Adrenal gland (tissue), 12 donors: ENCODE data around the gene AGPAT1. TPM values are rescaled to one million over a fixed set of nuclear protein-coding genes. Genes with fewer than 3 reads are reported as not detected.
A peak's percentile ranks its signal among the peaks of the same experiment; 100 is the strongest.

Source experiments
- DNase-seq, 7 donors: peaks; one replicate each; pipeline ENCODE4 v3.0.0-alpha.2; 2019 to 2020
- H3K27ac ChIP-seq, 5 donors: fragments of 200-600 bp; sonication (generic) in 4 of 5; 1 replicate in 3 of 5; 2 replicates in 2 of 5; pipeline versions ENCODE4 v1.5.1 to v1.8.0; 2016 to 2020; ENCODE audit warnings: mild to moderate bottlenecking in 1 of 5
- H3K27me3 ChIP-seq: fragments of 200-600 bp; 2 replicates; pipeline ENCODE4 v1.8.0; 2021
- H3K36me3 ChIP-seq, 2 donors: fragments of 200-600 bp; replicated peaks in 1 of 2; 1 replicate in 1 of 2; 2 replicates in 1 of 2; pipeline versions ENCODE4 v1.5.1 to v1.8.0; 2018 to 2022
- H3K4me1 ChIP-seq, 2 donors: fragments of 200-600 bp; replicated peaks in 1 of 2; 1 replicate in 1 of 2; 2 replicates in 1 of 2; pipeline versions ENCODE4 v1.5.1 to v1.8.0; 2018 to 2021
- H3K4me3 ChIP-seq, 4 donors: fragments of 200-600 bp; sonication (generic) in 3 of 4; one replicate each; pipeline ENCODE4 v1.5.1; 2016 to 2018
- H3K9me3 ChIP-seq, 3 donors: fragments of 200-600 bp; sonication (generic) in 1 of 3; replicated peaks in 1 of 3; 1 replicate in 2 of 3; 2 replicates in 1 of 3; pipeline versions ENCODE4 v1.5.1 to v1.8.0; 2016 to 2021
- POLR2A ChIP-seq, 2 donors: fragments of 450-650 bp; IDR thresholded peaks; one replicate each; pipeline ENCODE4 v1.6.1; 2017; ENCODE audit warnings: antibody characterized with exemption in 2 of 2, mild to moderate bottlenecking in 2 of 2, moderate library complexity in 1 of 2
- WGBS, 4 donors: extraction: QIAGEN DNeasy Blood & Tissue Kit in 2 of 4; methylation state at CpG; one replicate each; pipeline versions ENCODE4 v1.1.5 to v1.1.7; 2013 to 2017; 5-methylcytosine and 5-hydroxymethylcytosine counted together
- intact Hi-C, 2 donors: fragments of 100-400 bp; cut with DNase I; formaldehyde crosslinking; loops; one replicate each; pipeline versions ENCODE4 v1.14.1 to v1.15.0; 2022 to 2023
- polyA plus RNA-seq, 3 donors: library from polyadenylated mRNA; stranded (reverse); fragments of 200-250 nt in 2 of 3; fragments of 350-450 nt in 1 of 3; fragmentation: Illumina TruSeq in 1 of 3; extraction: RNeasy Lipid Tissue Mini Kit (QIAGEN cat#74804) in 1 of 3; gene quantifications; one replicate each; pipeline ENCODE4 v1.2.3, GENCODE V29; 2013 to 2014
- total RNA-seq, 9 donors: library from RNA; depleted of rRNA in 4 of 9; stranded (reverse); fragments of >200 nt in 4 of 9; fragments of 120-200 nt in 1 of 9; fragmentation: NEBNext Ultra II Directional in 1 of 9; extraction: Animal tissue kit (Norgen Biotek cat#: 25700) in 1 of 9; gene quantifications; one replicate each; pipeline versions ENCODE4 v1.1.0 to v1.2.4, GENCODE V29; 2013 to 2023
- TF ChIP-seq, protein P1 (sequence below), 6 experiments: fragments of 450-650 bp in 4 of 6; fragments of 200-600 bp in 2 of 6; sonication (generic) in 1 of 6; IDR thresholded peaks; 1 replicate in 5 of 6; 2 replicates in 1 of 6; pipeline versions ENCODE4 v1.5.1 to v1.8.0; 2016 to 2021; ENCODE audit warnings: antibody characterized with exemption in 6 of 6, mild to moderate bottlenecking in 2 of 6, moderate library complexity in 1 of 6
- donor health status: healthy with polysubstance abuse.
- donor health status: Bipolar disorder and iron deficiency.
- donor health status: DM: yes; HTN: yes; CAD: no.
- donor health status: DM: no; HTN: no; CAD: no.
- donor health status: DM: no; HTN: no; CAD: no.
- donor health status: DM: yes; HTN: yes; CAD: no.

The AGPAT1 gene
- total and polyA plus RNA-seq, 12 donors, result 51.9 to 91.9 (median 68.5) TPM

DNA sequence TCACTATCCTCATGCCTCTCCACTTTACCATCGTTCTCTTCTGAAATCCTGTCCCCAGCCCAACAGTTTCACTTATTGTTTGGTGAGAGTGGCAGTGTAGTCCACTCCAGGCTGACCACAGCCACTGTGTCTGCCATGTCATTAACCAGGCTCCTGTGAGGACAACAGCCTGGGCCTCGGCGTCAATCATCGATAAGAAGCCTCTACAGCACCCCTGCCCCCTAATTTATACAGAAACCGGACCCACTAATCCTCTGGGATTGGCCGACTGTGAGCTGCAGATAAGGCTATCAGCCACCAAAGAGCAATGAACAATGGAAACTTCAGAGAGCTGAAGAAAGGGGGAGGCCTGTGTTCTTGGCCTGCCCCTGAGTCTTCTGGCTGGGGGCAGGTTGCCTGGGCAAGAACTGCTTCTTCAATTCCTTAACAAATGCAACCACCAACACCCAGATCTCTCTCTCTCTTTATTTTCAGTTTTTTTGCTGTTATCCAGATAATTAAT is 8.1 kb downstream of the AGPAT1 start:
- peaks cover 0 to 41% of the 10 kb centered on the region in 2 donors for H3K36me3 ChIP-seq
- no peaks in the 10 kb centered on the region for H3K27me3 ChIP-seq
- no peak for TF ChIP-seq POLR2A (IDR thresholded peaks at IDR 0.05)
- TF ChIP-seq, protein P1, sequence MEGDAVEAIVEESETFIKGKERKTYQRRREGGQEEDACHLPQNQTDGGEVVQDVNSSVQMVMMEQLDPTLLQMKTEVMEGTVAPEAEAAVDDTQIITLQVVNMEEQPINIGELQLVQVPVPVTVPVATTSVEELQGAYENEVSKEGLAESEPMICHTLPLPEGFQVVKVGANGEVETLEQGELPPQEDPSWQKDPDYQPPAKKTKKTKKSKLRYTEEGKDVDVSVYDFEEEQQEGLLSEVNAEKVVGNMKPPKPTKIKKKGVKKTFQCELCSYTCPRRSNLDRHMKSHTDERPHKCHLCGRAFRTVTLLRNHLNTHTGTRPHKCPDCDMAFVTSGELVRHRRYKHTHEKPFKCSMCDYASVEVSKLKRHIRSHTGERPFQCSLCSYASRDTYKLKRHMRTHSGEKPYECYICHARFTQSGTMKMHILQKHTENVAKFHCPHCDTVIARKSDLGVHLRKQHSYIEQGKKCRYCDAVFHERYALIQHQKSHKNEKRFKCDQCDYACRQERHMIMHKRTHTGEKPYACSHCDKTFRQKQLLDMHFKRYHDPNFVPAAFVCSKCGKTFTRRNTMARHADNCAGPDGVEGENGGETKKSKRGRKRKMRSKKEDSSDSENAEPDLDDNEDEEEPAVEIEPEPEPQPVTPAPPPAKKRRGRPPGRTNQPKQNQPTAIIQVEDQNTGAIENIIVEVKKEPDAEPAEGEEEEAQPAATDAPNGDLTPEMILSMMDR (IDR thresholded peaks at IDR 0.05), result no peak
- no peak overlapping the region for H3K27ac ChIP-seq
- peaks cover 0 to 3% of the 10 kb centered on the region in 2 donors for H3K4me1 ChIP-seq
- intact Hi-C loops, result loop anchor here in 1 of 2 donors (10.0 kb wide), 1 partner anchor 53 kb away; no protein-coding TSS in a partner anchor
- 73 to 83% (median 80%) methylated on average over 6 of the region's 6 CpGs for WGBS, 4 donors
- no peaks in the 10 kb centered on the region for H3K9me3 ChIP-seq
- DNase-seq, result no peak
- H3K4me3 ChIP-seq, result no peak overlapping the region

DNA sequence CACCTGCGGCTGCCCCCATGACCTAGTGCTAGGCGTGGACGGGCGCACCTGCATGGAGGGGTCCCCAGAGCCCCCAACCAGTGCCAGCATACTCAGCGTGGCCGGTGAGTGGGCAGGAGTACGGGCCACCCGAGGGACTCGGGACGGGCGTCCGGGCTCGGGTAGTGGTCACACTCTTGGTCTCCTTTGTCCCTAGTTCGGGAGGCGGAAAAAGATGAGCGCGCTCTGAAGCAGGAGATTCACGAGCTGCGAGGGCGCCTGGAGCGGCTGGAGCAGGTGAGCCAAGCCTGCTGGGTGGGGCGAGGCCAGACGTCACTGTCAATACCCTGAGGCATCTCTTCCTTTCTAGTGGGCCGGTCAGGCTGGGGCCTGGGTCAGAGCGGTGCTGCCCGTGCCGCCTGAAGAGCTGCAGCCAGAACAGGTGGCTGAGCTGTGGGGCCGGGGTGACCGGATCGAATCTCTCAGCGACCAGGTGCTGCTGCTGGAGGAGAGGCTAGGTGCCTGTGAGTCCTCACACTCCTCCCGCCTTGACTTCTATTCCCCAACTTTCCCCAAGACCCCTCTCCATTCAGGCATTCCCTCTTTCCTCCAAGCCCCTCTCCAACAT is 8.6 kb downstream of the AGPAT1 start:
- H3K27ac ChIP-seq, result no peak overlapping the region
- intact Hi-C loops, result loop anchor here in 1 of 2 donors (10.0 kb wide), 1 partner anchor 52 kb away; no protein-coding TSS in a partner anchor
- WGBS, 4 donors, result 85 to 90% (median 87%) methylated on average over 23 to 32 of the region's 32 CpGs
- peaks cover 0 to 44% of the 10 kb centered on the region in 2 donors for H3K36me3 ChIP-seq
- no peaks in the 10 kb centered on the region for H3K4me1 ChIP-seq
- H3K9me3 ChIP-seq, result no peaks in the 10 kb centered on the region
- TF ChIP-seq POLR2A (IDR thresholded peaks at IDR 0.05), result no peak
- TF ChIP-seq, protein P1 (IDR thresholded peaks at IDR 0.05), result no peak
- no peaks in the 10 kb centered on the region for H3K27me3 ChIP-seq
- no peak overlapping the region for H3K4me3 ChIP-seq
- DNase-seq, result no peak

DNA sequence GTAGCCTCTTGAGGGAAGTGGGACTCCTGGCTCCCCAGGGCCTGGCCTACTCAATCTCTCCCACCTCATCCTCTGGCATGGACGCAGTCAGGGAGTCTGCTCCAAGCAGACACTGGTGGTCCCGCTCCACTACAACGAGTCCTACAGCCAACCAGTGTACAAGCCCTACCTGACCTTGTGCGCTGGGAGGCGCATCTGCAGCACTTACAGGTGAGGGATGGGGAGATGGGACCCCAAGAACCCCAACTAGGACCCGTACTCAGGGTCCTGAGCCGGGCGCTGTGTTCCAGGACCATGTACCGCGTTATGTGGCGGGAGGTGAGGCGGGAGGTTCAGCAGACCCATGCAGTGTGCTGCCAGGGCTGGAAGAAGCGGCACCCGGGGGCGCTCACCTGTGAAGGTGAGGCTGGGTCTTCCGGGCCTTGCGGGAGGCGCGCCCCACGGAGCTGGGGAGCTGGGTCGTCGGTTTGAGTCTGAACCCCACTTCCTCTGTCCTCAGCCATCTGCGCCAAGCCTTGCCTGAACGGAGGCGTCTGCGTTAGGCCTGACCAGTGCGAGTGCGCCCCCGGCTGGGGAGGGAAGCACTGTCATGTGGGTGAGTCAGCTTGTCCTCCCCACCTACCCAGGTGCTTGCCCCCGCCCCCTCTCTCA is 9.3 kb downstream of the AGPAT1 start:
- no peaks in the 10 kb centered on the region for H3K9me3 ChIP-seq
- no peak for TF ChIP-seq POLR2A (IDR thresholded peaks at IDR 0.05)
- TF ChIP-seq, protein P1 (IDR thresholded peaks at IDR 0.05), result no peak
- H3K36me3 ChIP-seq, result peaks cover 0 to 47% of the 10 kb centered on the region in 2 donors
- H3K4me1 ChIP-seq, result no peaks in the 10 kb centered on the region
- WGBS, 4 donors, result 83 to 87% (median 84%) methylated on average over 28 to 30 of the region's 30 CpGs
- H3K27ac ChIP-seq, result no peak overlapping the region
- intact Hi-C loops, result loop anchor here in 1 of 2 donors (10.0 kb wide), 1 partner anchor 52 kb away; no protein-coding TSS in a partner anchor
- H3K4me3 ChIP-seq, result no peak overlapping the region
- DNase-seq, result no peak
- no peaks in the 10 kb centered on the region for H3K27me3 ChIP-seq

DNA sequence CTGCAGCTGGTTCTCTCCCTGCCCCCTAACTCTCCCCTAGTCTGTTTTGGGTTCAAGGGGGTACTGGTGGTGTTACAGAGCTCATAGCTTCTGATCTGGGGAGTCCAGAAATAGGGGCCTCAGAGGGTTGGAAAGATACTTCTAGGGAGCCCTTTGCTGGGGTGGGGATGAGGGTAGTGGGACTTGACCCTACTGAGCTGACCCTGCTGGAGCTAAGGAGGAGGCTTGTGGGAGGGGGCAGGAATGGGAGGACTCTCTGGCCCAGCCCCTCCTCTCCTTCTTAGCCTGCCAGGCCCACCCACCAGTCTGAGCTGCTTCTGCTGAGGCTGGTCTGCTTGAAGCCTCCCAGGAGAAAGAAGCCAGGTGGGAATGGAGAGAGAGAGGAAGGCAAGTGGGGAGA is 11.6 kb downstream of the AGPAT1 start, which contains the start of gene EGFL8:
TSS of gene EGFL8 (plus strand) at position 301 of the 400 bp plus-strand sequence. CDS start 1,571 bp downstream, outside the sequence.
- intact Hi-C loops, result loop anchor here in 1 of 2 donors (10.0 kb wide), 1 partner anchor 49 kb away; no protein-coding TSS in a partner anchor
- H3K4me3 ChIP-seq, result no peak within 1 kb of the TSS
- TF ChIP-seq, protein P1 (IDR thresholded peaks at IDR 0.05), result no peak
- TF ChIP-seq POLR2A (IDR thresholded peaks at IDR 0.05), result no peak
- no peak for DNase-seq
- peak within 1 kb of the TSS in 1 of 5 donors; percentile 8 for H3K27ac ChIP-seq
- peaks cover 0 to 35% of the 10 kb centered on the region in 2 donors for H3K36me3 ChIP-seq
- no peaks in the 10 kb centered on the region for H3K4me1 ChIP-seq
- H3K9me3 ChIP-seq, result no peaks in the 10 kb centered on the region
- H3K27me3 ChIP-seq, result no peaks in the 10 kb centered on the region
